ENCODE measurements around the gene TMEM236.

DNA sequence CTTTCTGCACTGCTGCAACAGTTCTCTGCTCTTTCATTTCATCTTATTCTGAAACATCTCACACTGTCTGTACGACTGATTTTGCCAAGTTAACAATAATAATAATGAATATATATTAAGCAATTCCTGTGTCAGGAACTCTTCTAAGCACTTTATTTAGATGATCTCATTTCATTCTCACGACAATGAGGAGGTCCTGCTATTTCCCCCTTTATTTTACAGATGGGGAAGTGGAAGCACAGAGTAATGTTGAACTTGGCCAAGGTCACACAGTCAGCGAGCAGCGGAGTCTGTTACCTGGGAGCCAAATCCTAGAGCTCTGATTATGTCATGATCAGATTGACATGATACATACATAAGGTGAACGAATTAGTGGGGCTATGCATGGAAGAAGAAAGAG lies 63.0 kb downstream of the TMEM236 start:
- TF ChIP-seq, protein P1, sequence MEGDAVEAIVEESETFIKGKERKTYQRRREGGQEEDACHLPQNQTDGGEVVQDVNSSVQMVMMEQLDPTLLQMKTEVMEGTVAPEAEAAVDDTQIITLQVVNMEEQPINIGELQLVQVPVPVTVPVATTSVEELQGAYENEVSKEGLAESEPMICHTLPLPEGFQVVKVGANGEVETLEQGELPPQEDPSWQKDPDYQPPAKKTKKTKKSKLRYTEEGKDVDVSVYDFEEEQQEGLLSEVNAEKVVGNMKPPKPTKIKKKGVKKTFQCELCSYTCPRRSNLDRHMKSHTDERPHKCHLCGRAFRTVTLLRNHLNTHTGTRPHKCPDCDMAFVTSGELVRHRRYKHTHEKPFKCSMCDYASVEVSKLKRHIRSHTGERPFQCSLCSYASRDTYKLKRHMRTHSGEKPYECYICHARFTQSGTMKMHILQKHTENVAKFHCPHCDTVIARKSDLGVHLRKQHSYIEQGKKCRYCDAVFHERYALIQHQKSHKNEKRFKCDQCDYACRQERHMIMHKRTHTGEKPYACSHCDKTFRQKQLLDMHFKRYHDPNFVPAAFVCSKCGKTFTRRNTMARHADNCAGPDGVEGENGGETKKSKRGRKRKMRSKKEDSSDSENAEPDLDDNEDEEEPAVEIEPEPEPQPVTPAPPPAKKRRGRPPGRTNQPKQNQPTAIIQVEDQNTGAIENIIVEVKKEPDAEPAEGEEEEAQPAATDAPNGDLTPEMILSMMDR (IDR thresholded peaks at IDR 0.05; ENCODE audit: low read depth, low read length, poor library complexity, severe bottlenecking), result no peak
- no peak for TF ChIP-seq EZH2phosphoT487 (IDR thresholded peaks at IDR 0.05; ENCODE audit: borderline replicate concordance, low read length)
